Activated CD4-positive, alpha-beta memory T cell treated with anti-CD3 and anti-CD28 coated beads, Interleukin-2, amount 10 ng/mL, durations not matched to agents 7 days and 5 days (primary cell): ENCODE results near the gene ZNF584. TPM values are rescaled to one million over a fixed set of nuclear protein-coding genes. Genes with fewer than 3 reads are reported as not detected.
A peak's percentile ranks its signal among the peaks of the same experiment; 100 is the strongest.
"Not testable (repeated sequence)": the region's sequence is repeated elsewhere in the genome, so short reads cannot be mapped to it uniquely, and the experiment has no call there.

ENCODE experiments used
- CTCF ChIA-PET: fragments of 350-600 bp; sonication (Branson Sonifier 250); formaldehyde crosslinking; loops from one replicate; lab custom pipeline; 2021; ENCODE audit warnings: antibody characterized with exemption, inconsistent platforms; lab: Charles Lee
- POLR2A ChIA-PET: fragments of 350-600 bp; sonication (Branson Sonifier 250); formaldehyde crosslinking; loops from one replicate; lab custom pipeline; 2021; ENCODE audit warnings: antibody characterized with exemption; lab: Charles Lee
- DNase-seq: peaks from one replicate; pipeline ENCODE4 v3.0.0-alpha.2; 2020
- H3K27ac Mint-ChIP-seq: one replicate; pipeline ENCODE4 v1.8.0; 2021; ENCODE audit warnings: mild to moderate bottlenecking, mixed read lengths
- H3K27me3 Mint-ChIP-seq: one replicate; pipeline ENCODE4 v1.8.0; 2021; ENCODE audit warnings: mixed read lengths
- H3K36me3 Mint-ChIP-seq: one replicate; pipeline ENCODE4 v1.8.0; 2021; ENCODE audit warnings: low read depth, mixed read lengths
- H3K4me1 Mint-ChIP-seq: one replicate; pipeline ENCODE4 v1.8.0; 2021; ENCODE audit warnings: mixed read lengths
- H3K4me3 Mint-ChIP-seq: one replicate; pipeline ENCODE4 v1.8.0; 2021; ENCODE audit warnings: mild to moderate bottlenecking, mixed read lengths
- H3K9me3 Mint-ChIP-seq: one replicate; pipeline ENCODE4 v1.8.0; 2021; ENCODE audit warnings: mixed read lengths
- total RNA-seq, 2 experiments: library from RNA; stranded (reverse); gene quantifications; one replicate each; pipeline ENCODE4 v1.2.3, GENCODE V29; 2021

ZNF584 gene
- total RNA-seq, 2 experiments from 2014 or later, result 5.2 to 5.5 TPM

DNA sequence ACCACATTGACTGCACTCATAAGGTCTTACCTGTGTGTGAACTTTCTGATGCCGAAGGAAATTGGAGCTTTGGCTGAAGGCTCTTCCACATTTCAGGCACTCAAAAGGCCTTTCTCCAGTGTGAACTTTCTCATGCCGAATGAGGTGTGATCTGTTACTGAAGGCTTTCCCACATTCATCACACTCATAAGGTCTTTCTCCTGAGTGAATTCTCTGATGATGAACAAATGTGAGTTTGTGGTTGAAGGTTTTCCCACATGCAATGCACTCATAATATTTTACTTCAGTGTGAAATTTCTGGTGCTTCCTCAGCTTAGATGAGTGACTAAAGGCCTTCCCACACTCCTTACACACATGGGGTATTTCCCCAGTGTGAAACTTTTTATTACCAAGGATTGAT, 25.8 kb downstream of the ZNF584 start:
- ChIA-PET POLR2A (no interaction called here), CTCF (no interaction called here)
- peaks cover 90% of the 10 kb centered on the region for H3K36me3 Mint-ChIP-seq
- peaks cover 13% of the 10 kb centered on the region for H3K4me1 Mint-ChIP-seq
- no peaks in the 10 kb centered on the region for H3K27me3 Mint-ChIP-seq
- peaks cover 82% of the 10 kb centered on the region for H3K9me3 Mint-ChIP-seq
- H3K4me3 Mint-ChIP-seq, result no peak overlapping the region
- no peak overlapping the region for H3K27ac Mint-ChIP-seq
- DNase-seq, result no peak

DNA sequence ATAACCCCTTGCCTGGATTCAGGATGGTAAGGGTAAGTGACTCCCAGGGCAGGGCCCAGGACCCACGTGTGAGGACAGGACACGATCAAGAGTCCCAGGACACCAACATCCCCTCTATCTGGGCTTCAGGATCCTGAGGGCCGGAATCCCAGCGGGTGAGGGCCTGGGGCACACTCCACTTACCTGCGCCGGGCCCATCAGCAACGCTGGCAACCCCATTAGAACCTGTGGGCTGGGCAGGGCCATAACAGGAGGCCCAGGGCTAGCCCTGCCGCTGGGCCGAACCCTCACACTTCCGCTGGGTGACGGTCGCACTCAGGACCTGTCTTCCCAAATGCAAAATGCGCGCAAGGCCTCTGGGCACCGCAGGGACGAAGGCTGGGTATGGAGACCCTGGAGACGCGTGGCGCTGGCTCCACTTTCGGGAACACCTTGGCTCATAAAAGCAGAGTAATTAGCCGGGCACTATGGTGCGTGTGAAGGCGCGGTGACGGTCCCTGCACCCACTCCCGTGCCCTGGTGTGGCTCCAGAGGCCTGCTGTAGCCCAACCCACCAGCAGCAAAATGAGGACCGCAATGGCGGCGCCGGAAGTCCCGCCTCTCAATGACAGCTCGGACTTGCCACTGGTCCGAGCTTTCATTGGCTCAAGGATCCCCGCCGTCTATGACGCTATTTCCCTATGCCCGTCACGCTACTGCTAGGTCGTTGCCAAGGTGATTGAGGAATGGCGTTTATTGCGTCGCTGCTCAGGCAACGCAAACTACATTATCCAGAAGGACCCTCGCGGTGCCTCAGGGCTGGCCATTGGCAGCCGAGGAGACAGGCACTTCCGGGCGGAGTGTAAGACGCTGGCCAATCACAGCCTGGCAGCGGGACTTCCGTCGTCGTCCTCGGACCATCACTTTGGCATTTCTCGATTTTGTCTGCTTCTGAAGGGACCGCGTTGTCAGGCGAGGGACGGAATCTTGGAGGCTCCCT, 31.4 kb downstream of the ZNF584 start, which contains the start of gene ZNF132:
TSS of gene ZNF132 (minus strand) at position 578 of the 979 bp plus-strand sequence. CDS start at position 246, 332 bp downstream.
- DNase-seq, result peak; percentile 96
- Mint-ChIP-seq H3K27ac (peak within 1 kb of the TSS; percentile 87), H3K27me3 (peaks cover 2% of the 10 kb centered on the region), H3K36me3 (peaks cover 60% of the 10 kb centered on the region), H3K4me3 (peak within 1 kb of the TSS; percentile 94), H3K9me3 (peaks cover 59% of the 10 kb centered on the region), H3K4me1 (peaks cover 36% of the 10 kb centered on the region)
- ChIA-PET CTCF (interaction anchor here (0.6 to 1.0 kb wide), 3 partner anchors 74 to 80 kb away, joined by 3 to 4 read pairs (median 4); partner anchors contain the start of gene ZBTB45), POLR2A (interaction anchor here (1.0 kb wide), 3 partner anchors 12 to 211 kb away, joined by 3 to 7 read pairs (median 4); partner anchors contain the start of genes ZNF324B, ZNF544 and ZNF584)

DNA sequence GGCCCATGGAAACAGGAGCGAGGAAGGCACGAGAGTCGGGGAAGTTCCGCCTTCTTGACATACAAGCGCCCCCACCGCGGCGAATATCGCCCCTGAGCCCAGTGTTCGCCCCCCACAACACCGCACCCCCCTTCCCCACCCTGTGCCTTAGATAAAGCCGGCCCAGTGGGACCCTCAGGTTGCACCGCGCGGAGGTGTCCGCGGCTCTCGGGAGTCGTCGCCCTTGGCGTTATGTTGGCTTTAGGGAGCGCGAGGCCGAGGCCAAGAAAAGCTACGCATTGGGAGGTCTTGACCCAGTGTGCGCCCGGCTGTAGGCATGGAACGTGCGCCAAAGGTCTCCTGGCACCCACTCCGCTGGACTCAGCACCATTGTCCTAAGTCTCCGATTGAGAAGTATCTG, 32.1 kb downstream of the ZNF584 start:
- peaks cover 53% of the 10 kb centered on the region for H3K36me3 Mint-ChIP-seq
- peaks cover 52% of the 10 kb centered on the region for H3K9me3 Mint-ChIP-seq
- POLR2A ChIA-PET, result interaction anchor here (1.0 kb wide), 3 partner anchors 11 to 212 kb away, joined by 3 to 7 read pairs (median 4); partner anchors contain the start of genes ZNF324B, ZNF544 and ZNF584
- no peak for DNase-seq
- peaks cover 2% of the 10 kb centered on the region for H3K27me3 Mint-ChIP-seq
- H3K4me3 Mint-ChIP-seq, result peak overlapping the region; percentile 94
- CTCF ChIA-PET, result interaction anchor here (0.9 to 1.0 kb wide), 2 partner anchors 74 to 79 kb away, joined by 3 to 4 read pairs; partner anchors contain the start of gene ZBTB45
- peaks cover 36% of the 10 kb centered on the region for H3K4me1 Mint-ChIP-seq
- peak overlapping the region; percentile 87 for H3K27ac Mint-ChIP-seq

DNA sequence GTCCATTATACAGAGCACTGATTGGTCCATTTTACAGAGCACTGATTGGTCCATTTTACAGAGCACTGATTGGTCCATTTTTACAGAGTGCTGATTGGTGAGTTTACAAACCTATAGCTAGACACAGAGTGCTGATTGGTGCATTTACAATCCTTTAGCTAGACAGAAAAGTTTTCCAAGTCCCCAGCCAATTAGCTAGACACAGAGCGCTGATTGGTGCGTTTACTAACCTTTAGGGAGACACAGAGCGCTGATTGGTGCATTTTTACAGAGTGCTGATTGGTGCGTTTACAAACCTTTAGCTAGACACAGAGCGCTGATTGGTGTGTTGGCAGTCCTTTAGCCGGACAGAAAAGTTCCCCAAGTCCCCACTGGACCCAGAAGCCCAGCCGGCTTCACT, 34.5 kb downstream of the ZNF584 start:
- not testable (repeated sequence) for H3K27ac Mint-ChIP-seq, DNase-seq, H3K4me3 Mint-ChIP-seq, H3K27me3 Mint-ChIP-seq
- H3K9me3 Mint-ChIP-seq, result peaks cover 35% of the 10 kb centered on the region
- peaks cover 30% of the 10 kb centered on the region for H3K4me1 Mint-ChIP-seq
- CTCF ChIA-PET, result interaction anchor here (1.4 kb wide), 1 partner anchor 71 kb away, joined by 3 read pairs; no protein-coding TSS in a partner anchor
- POLR2A ChIA-PET, result interaction anchor here (1.1 kb wide), 1 partner anchor 86 kb away, joined by 3 read pairs; no protein-coding TSS in a partner anchor
- peaks cover 32% of the 10 kb centered on the region for H3K36me3 Mint-ChIP-seq

DNA sequence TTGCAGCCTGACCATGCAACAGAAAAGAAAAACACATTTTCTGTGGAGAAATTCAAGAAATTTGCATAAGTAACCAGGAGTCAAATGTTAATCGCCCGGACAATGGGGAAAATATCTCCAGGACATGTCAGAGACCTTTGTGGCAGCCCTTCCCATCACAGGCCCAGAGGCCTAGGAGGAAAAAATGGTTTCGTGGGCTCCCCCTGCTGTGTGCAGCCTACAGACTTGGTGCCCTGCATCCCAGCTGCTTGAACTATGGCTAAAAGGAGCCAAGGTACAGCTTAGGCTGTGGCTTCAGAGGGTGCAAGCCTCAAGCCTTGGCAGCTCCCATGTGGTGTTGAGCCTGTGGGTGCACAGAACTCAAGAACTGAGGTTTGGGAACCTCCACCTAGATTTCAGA, 40.4 kb downstream of the ZNF584 start:
- H3K36me3 Mint-ChIP-seq, CTCF ChIA-PET, DNase-seq, H3K27ac Mint-ChIP-seq, H3K27me3 Mint-ChIP-seq, H3K4me3 Mint-ChIP-seq, POLR2A ChIA-PET: not testable (repeated sequence)
- H3K9me3 Mint-ChIP-seq, result peaks cover 17% of the 10 kb centered on the region
- peaks cover 21% of the 10 kb centered on the region for H3K4me1 Mint-ChIP-seq

DNA sequence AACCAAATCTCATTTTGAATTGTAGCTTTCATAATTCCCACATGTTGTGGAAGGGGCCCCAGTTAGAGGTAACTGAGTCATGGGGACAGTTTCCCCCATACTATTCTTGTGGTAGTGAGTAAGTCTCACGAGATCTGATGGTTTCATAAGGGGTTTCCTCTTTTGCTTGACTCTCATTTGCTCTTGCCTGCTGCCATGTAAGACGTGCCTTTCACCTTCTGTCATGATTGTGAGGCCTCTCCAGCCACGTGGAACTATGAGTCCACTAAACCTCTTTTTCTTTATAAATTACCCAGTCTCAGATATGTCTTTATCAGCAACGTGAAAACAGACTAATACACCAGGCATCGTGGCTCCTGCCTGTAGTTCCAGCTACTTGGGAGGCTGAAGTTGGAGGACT, 41.5 kb downstream of the ZNF584 start:
- H3K27ac Mint-ChIP-seq, H3K4me3 Mint-ChIP-seq, POLR2A ChIA-PET, H3K27me3 Mint-ChIP-seq, DNase-seq, CTCF ChIA-PET: not testable (repeated sequence)
- Mint-ChIP-seq H3K9me3 (peaks cover 14% of the 10 kb centered on the region), H3K36me3 (peaks cover 12% of the 10 kb centered on the region), H3K4me1 (peaks cover 21% of the 10 kb centered on the region)

DNA sequence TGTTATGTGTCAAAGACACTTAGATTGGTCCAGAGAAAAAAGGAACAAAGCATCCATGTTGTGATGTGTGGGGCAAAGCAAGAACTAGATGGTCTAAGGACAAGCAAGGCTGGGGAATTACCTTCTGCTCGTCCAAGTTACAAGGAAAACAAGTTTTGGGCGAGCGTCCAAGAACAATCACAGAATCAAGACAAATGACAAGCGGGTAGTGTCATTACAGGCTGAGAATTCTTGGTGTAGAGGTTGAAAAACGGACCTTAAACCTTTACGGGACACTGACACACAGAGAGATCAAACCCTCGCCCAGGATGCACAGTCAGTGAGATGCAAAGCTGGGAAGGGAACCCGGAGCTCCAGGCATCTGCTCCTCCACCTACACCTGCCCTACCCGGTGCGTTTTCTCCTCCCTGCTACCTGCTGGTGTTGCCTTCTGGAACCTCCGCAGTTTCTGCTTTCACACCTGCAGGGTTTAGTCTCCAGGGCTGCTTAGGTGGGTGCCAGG, 42.5 kb downstream of the ZNF584 start:
- ChIA-PET POLR2A (interaction anchor here (0.8 to 2.1 kb wide), 7 partner anchors 9 to 68 kb away, joined by 3 to 9 read pairs (median 4); partner anchors contain the start of genes ZBTB45, ZNF132 and ZNF446), CTCF (interaction anchor here (1.2 to 1.6 kb wide), 3 partner anchors 63 to 124 kb away, joined by 4 to 6 read pairs (median 5); partner anchors contain the start of gene ZBTB45)
- peak overlapping the region; percentile 76 for H3K4me3 Mint-ChIP-seq
- H3K4me1 Mint-ChIP-seq, result peaks cover 21% of the 10 kb centered on the region
- DNase-seq, result no peak
- no peak overlapping the region for H3K27ac Mint-ChIP-seq
- peaks cover 12% of the 10 kb centered on the region for H3K36me3 Mint-ChIP-seq
- peaks cover 6% of the 10 kb centered on the region for H3K27me3 Mint-ChIP-seq
- peaks cover 14% of the 10 kb centered on the region for H3K9me3 Mint-ChIP-seq

DNA sequence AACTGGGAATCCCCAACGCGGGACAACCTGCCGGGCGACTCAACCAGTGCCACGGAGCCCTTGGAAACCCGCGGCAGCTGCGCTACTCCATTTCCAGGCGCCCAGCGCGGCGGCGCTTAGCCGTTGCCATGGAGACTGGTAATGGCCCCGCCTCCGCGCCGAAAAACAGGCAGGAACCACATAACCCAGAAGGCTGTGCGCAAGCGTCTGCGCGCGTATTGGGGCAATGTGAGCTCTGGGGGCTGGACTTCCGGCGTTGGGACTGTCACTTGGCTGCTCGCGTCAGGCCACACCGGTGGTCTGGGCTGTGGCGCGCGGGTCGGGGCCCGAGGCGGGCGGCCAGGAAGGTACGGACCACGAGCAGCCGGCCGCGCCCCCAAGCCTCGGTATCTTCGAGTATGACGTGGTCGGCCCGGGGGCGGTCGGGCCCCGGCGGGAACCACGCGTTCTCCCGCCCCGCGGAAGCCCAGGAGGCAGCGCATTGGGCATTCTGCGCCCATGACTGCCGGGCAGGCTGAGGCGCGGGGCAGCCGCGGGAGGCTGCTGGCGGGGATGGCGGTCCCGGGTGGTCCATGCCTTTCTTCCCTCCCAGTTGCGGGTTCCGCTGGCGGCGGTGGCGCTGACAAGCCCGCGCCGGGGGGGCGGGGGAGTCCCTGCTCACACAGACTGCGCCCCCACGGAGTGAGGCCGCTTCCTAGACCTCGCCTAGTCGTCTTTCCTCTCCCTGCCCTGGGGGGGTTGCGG, 43.1 kb downstream of the ZNF584 start, which contains the start of gene ZNF324B:
TSS of gene ZNF324B (plus strand) at position 265 of the 744 bp plus-strand sequence. CDS start 2,080 bp downstream, outside the sequence.
- H3K9me3 Mint-ChIP-seq, result peaks cover 14% of the 10 kb centered on the region
- ChIA-PET POLR2A (interaction anchor here (0.8 to 2.1 kb wide), 8 partner anchors 8 to 68 kb away, joined by 3 to 9 read pairs (median 4); partner anchors contain the start of genes ZBTB45, ZNF132 and ZNF446), CTCF (interaction anchor here (1.2 to 1.6 kb wide), 3 partner anchors 63 to 123 kb away, joined by 4 to 6 read pairs (median 5); partner anchors contain the start of gene ZBTB45)
- H3K36me3 Mint-ChIP-seq, result peaks cover 18% of the 10 kb centered on the region
- H3K27ac Mint-ChIP-seq, result no peak within 1 kb of the TSS
- peak within 1 kb of the TSS; percentile 76 for H3K4me3 Mint-ChIP-seq
- peak; percentile 96 for DNase-seq
- peaks cover 21% of the 10 kb centered on the region for H3K4me1 Mint-ChIP-seq
- H3K27me3 Mint-ChIP-seq, result peaks cover 6% of the 10 kb centered on the region

DNA sequence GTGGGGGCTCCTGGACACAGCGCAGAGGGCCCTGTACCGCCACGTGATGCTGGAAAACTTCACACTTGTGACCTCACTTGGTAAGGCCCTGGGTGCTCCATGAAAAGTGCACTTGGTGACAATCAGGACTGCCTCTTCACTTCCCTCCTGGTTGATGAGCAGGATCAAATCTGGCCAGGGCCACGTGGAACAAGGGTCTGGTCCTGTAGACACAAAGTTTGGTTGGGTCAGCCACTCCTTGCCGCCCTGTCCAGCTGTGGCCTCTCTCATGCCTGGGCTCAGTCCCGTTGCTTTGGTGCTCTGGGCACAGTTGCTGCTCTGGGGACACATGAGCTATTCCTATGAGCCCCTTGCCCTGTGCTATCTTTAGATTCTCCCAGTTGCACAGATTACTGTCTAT, 45.3 kb downstream of the ZNF584 start:
- peaks cover 8% of the 10 kb centered on the region for H3K9me3 Mint-ChIP-seq
- H3K4me3 Mint-ChIP-seq, result peak overlapping the region; percentile 76
- peaks cover 29% of the 10 kb centered on the region for H3K36me3 Mint-ChIP-seq
- no peak overlapping the region for H3K27ac Mint-ChIP-seq
- peaks cover 21% of the 10 kb centered on the region for H3K4me1 Mint-ChIP-seq
- ChIA-PET POLR2A (no interaction called here), CTCF (no interaction called here)
- H3K27me3 Mint-ChIP-seq, result peaks cover 6% of the 10 kb centered on the region
- DNase-seq, result no peak

DNA sequence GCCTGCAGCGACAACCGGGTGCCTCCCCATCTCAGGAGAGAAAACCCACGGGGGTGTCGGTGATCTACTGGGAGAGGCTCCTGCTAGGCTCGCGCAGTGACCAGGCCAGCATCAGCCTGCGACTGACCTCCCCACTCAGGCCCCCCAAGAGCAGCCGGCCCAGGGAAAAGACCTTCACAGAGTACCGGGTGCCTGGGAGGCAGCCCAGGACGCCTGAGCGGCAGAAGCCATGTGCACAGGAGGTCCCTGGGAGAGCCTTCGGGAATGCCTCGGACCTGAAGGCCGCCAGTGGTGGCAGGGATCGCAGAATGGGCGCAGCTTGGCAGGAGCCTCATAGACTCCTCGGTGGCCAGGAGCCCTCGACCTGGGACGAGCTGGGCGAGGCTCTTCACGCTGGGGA, 46.9 kb downstream of the ZNF584 start:
- peaks cover 4% of the 10 kb centered on the region for H3K27me3 Mint-ChIP-seq
- peaks cover 34% of the 10 kb centered on the region for H3K36me3 Mint-ChIP-seq
- no peaks in the 10 kb centered on the region for H3K9me3 Mint-ChIP-seq
- no peak overlapping the region for H3K4me3 Mint-ChIP-seq
- DNase-seq, result no peak
- CTCF ChIA-PET, result no interaction called here
- H3K4me1 Mint-ChIP-seq, result peaks cover 21% of the 10 kb centered on the region
- POLR2A ChIA-PET, result no interaction called here
- no peak overlapping the region for H3K27ac Mint-ChIP-seq

DNA sequence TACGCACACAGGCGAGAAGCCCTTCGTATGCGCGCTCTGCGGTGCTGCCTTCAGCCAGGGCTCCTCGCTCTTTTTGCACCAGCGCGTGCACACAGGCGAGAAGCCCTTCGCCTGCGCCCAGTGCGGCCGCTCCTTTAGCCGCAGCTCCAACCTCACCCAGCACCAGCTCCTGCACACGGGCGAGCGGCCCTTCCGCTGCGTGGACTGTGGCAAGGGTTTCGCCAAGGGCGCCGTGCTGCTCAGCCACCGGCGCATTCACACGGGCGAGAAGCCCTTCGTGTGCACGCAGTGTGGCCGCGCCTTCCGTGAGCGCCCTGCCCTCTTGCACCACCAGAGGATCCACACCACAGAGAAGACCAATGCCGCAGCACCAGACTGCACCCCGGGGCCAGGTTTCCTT, 47.7 kb downstream of the ZNF584 start:
- Mint-ChIP-seq H3K4me1 (peaks cover 15% of the 10 kb centered on the region), H3K27me3 (peaks cover 2% of the 10 kb centered on the region), H3K9me3 (no peaks in the 10 kb centered on the region), H3K27ac (no peak overlapping the region), H3K36me3 (peaks cover 34% of the 10 kb centered on the region), H3K4me3 (no peak overlapping the region)
- no peak for DNase-seq
- POLR2A ChIA-PET, result no interaction called here
- CTCF ChIA-PET, result no interaction called here

DNA sequence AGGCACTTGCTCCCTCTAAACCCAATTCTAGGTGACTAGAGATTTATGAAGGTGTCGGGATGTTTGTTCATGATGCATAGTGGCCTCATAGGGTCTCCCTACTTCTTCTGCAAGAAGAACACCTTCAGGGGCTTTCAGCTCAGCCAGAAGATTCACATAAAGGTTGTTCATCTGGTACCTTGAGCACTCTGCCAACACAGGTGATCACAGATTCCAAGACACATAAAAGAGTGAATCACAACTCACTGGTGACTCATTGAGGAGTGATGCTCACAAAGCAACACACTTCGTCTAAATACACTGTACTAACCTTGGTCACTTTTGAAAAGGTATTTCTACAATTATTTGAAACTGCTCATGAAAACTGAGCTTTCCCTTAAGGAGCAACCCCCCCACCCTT, 51.6 kb downstream of the ZNF584 start:
- Mint-ChIP-seq H3K36me3 (peaks cover 29% of the 10 kb centered on the region), H3K9me3 (no peaks in the 10 kb centered on the region), H3K4me3 (no peak overlapping the region), H3K27ac (no peak overlapping the region), H3K4me1 (no peaks in the 10 kb centered on the region), H3K27me3 (no peaks in the 10 kb centered on the region)
- POLR2A ChIA-PET, result interaction anchor here (1.6 kb wide), 1 partner anchor 9 kb away, joined by 4 read pairs; the partner anchor contains the start of gene ZNF324B
- DNase-seq, result no peak
- CTCF ChIA-PET, result interaction anchor here (2.0 kb wide), 1 partner anchor 60 kb away, joined by 5 read pairs; the partner anchor contains the start of gene ZBTB45
